GM21529 (cell line): ENCODE data around the gene CATSPERZ.
A peak's percentile ranks its signal among the peaks of the same experiment; 100 is the strongest.

Source experiments
- ATAC-seq: cut with Tn5 transposase; IDR thresholded peaks from one replicate; pipeline ENCODE4 v1.9.1; 2021; ENCODE audit not compliant: unreplicated experiment

The CATSPERZ gene

DNA sequence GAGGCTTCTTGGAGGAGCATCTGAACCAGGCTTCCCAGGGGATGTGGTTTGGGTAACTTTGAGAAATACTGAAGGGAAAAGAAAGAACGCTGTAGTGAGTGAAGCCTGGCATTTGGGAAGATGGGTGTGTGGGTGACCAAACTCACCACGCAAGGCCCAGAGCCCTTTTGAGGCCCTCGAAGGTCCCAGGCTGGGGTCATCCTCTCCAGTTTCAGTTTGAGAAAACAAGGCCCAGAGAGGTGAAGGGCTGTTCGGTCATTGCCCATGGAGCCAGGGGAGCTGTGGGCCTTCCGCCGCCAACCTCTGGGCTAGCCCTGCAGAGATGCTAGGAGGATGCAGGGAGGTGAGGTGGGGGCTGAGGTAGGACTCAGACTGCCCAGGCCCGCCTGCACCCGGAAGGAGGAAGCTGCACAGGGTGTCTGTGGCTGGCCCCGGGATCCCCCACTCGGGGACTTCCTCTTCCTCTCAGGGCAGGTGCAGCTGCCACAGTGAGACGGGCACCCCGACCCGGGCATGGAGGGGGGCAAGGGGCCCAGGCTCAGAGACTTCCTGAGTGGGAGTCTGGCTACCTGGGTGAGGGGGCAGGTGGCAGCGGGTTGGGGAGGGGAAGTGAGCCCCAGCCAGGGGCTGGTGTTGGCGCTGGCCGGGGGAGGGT lies 39.7 kb downstream of the CATSPERZ start, which contains the start of gene CCDC88B:
CCDC88B (plus strand) TSS at position 451 of the 655 bp plus-strand sequence; CDS start at position 514, 63 bp downstream.
- ATAC-seq = peak; percentile 54

DNA sequence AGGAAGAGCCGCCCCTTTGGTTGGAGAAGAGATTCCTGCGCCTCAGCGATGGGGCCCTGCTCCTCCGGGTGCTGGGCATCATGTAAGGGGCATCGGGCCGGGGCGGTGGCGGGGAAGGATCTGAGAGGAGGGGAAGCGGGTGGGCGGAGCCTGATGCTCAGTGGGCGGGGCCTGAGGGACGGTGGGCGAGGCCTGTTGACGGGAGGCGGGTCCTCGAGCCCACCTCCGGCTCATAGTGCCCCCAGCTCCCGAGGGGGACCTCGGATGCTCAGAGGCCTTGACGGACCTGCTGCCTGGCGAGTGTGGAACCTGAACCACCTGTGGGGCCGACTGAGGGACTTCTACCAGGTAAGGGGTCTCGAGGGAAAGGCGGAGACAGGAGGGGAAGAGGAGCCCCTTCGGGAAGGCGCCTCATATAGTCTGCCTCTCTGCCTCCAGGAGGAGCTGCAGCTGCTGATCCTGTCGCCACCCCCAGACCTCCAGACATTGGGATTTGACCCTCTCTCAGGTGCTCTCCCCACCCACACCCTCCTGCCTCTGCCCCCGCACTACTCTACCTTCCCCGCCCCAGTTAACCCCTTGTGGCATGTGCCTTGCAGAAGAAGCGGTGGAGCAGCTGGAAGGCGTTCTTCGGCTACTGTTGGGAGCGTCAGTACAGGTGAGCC lies 40.6 kb downstream of the CATSPERZ start:
- peak; percentile 46 for ATAC-seq

DNA sequence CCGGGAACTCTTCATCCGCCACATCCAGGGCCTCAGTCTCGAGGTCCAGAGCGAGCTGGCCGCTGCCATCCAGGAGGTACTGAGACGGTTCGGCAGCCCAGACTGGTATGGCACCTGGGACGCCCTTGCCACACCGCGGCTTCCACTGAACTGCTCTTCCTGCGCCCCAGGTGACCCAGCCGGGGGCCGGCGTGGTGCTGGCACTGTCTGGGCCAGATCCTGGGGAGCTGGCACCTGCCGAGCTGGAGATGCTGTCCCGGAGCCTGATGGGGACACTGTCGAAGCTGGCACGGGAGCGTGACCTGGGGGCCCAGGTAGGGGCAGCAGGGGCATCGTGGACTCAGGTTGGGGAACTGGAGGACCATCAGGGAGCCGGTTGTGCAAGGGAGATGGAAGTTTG lies 41.3 kb downstream of the CATSPERZ start:
- no peak for ATAC-seq

DNA sequence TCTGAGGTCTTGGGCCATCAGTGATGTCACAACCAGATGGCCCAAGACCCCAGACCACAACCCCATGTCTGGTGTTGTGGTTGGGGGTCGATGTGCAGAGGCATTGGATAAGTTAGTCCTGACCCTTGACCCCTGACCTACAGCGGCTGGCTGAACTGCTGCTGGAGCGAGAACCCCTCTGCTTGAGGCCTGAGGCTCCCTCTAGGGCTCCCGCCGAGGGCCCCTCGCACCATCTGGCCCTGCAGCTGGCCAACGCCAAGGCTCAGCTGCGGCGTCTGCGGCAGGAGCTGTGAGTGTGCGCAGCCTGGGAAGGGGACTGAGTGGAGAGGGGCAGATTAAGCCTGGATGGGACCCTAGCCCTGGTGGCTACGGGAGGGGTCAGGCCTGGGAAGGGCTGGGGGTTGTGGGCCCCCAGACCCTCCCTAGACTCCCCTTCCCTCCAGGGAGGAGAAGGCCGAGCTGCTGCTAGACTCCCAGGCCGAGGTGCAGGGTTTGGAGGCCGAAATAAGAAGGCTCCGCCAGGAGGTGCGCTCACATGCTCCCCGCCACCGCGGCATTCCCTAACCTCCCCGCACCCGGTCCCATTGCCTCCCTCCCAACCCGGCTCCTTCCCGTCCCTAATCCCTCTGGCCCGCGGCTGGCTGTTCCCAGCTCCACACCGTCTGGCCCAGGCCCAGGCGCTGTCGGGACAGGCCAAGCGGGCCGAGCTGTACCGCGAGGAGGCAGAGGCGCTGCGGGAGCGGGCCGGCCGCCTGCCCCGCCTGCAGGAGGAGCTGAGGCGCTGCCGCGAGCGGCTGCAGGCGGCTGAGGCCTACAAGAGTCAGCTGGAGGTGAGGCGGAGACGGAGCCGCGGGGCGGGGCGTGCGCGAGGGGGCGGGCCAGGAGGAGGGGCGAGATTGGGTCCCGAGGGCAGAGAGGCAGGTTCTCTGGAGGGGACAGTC lies 42.0 kb downstream of the CATSPERZ start:
- no peak for ATAC-seq

DNA sequence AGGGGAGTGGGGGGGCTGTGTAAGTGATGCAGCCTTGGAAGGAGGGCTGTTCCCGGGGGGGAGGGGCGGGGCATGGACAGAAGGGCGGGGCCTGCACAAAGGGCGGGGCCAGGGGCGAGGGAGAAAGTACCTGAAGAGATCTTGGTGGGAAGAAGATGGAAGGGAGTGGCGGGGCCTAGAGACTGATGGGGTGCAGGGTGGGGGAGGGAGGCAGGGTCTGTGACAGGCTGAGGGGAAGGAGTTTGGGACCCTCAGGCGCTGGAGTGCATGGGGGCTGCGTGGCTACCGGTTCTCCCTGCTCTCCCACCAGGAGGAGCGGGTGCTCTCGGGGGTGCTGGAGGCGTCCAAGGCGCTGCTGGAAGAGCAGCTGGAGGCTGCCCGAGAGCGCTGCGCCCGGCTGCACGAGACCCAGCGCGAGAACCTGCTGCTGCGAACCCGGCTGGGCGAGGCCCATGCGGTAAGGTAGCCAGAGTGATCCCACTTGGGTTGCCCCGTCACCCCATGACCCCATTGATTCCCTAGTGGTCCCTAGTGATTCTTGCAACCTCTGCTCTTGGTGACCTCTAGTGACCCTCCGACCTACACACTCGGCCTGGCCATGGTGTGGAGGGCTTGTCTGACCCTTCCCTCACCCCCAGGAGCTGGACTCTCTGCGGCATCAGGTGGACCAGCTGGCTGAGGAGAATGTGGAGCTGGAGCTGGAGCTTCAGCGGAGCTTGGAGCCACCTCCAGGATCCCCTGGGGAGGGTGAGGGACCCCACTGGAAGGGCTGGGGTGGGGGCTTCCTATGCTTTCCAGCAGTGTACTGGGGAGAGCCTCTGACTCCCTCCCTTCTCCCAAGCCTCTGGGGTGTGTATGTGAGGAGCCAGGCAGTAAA lies 42.9 kb downstream of the CATSPERZ start:
- ATAC-seq = no peak

DNA sequence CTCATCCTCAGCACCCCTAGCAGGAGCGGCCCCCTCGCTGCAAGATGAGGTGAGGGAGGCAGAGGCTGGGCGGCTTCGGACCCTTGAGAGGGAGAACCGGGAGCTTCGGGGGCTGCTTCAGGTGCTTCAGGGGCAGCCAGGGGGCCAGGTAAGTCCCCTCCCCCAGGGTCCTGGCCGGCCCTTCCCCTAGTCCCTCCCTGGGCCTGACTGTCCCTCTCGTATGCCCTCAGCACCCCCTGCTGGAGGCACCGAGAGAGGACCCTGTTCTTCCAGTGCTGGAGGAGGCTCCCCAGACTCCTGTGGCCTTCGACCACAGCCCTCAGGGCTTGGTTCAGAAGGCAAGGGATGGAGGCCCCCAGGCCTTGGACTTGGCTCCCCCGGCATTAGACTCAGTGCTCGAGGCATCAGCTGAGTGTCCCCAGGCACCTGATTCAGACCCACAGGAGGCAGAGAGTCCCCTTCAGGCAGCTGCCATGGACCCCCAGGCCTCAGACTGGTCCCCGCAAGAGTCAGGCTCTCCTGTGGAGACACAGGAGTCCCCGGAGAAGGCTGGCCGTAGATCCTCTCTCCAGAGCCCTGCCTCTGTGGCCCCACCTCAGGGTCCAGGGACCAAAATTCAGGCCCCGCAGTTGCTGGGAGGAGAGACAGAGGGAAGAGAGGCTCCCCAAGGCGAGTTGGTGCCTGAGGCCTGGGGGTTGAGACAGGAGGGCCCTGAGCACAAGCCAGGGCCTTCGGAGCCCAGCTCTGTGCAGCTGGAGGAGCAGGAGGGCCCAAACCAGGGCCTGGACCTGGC lies 43.8 kb downstream of the CATSPERZ start:
- no peak for ATAC-seq

DNA sequence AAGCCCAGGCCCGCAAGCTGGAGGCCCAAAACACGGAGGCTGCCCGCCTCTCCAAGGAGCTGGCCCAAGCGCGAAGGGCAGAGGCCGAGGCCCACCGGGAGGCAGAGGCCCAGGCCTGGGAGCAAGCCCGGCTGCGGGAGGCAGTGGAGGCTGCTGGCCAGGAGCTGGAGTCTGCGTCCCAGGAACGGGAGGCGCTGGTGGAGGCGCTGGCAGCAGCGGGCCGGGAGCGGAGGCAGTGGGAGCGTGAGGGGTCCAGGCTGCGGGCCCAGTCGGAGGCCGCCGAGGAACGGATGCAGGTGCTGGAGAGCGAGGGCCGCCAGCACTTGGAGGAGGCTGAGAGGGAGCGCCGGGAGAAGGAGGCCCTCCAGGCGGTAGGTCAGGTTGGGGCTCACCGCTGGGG lies 44.6 kb downstream of the CATSPERZ start:
- ATAC-seq = no peak

DNA sequence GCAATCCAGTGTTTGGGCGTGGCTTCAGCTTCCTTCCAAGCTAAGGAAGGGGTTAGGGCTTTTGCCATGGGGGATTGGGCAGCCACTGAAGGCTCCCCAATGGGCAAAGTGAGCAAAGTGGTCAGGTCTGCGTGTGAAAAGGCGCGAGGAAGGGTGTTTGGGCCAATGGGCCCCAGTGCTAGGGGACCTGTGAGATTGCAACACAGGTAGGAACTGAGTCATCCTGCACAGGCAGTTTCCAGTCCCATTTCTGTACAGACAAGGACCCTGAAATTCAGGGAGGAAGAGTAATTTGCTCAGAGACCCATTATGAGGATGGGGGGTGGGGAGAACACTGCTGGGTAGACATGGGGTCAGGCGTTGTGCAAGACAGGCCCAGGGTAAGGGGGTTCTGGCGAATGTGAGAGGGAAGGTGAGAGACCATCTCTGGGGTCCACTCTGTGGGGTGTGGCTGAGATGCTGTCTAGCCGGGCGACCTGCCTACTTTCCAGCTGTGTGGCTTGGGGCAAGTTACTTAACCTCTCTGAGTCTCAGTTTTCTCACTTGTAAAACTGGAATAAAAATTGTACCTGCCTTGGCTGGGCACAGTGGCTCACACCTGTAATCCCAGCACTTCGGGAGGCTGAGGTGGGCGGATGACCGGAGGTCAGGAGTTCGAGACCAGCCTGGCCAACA lies 47.2 kb downstream of the CATSPERZ start:
- no peak for ATAC-seq

DNA sequence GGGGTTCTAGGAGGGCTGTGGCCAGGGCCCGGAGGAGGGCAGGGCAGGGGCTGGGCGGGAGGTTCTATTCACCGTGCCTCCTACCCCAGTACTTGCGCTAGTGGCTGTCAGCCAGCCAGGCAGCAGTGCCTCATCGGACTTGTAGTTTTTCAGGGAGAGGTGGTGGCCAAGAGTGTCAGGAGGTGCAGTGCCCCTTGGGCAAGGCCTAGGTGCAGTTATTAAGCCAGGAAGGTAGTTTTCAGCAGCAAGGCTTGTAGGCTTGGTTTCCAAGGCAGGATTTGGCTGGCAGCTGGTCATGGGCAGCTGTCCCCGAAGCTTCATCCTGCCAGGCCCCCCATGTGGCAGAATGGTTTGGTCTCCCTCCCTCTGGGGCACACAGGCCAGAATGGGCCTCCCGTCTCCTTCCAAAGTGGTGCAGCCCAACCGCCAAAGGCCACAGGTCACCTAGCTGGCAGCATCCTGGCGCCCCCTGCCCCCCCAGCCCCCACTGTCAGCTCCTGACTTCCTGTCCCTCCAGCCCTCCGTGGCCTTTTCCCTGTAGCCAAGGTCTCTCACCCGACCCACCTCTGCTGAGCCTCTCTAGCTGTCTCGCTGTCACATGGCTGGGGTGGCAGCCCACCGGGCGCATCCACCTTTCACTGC lies 48.3 kb downstream of the CATSPERZ start:
- no peak for ATAC-seq

DNA sequence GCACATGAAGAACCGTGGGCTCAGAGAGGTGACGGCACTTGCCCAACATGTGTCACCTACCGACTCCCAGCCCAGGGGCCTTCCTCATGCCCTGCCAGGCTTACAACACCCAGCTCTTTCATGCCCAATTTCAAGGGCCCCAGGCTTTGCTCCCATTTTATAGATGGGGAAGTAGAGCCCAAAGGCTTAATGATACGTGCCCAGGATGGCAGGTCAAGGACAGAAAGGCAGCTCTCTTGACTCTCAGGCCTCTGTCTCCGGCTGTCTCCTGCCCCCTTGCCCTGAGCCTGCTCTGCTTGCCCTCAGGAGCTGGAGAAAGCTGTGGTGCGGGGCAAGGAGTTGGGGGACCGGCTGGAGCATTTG lies 48.8 kb downstream of the CATSPERZ start:
- no peak for ATAC-seq

DNA sequence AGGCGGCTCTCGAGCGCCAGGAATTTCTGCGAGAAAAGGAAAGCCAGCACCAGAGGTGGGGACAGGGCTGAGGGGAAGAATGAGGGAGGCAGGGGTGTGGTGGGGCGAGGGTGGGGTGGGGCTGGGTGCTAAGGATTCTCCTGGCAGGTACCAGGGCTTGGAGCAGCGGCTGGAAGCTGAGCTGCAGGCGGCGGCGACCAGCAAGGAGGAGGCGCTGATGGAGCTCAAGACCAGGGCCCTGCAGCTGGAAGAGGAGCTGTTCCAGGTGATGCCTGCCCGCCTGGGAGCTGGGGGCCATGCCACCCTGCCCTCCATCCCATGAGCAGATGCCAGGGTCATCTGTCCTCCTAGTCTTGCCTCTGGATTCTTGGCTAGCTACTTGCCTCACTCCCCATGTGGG lies 49.2 kb downstream of the CATSPERZ start:
- no peak for ATAC-seq

DNA sequence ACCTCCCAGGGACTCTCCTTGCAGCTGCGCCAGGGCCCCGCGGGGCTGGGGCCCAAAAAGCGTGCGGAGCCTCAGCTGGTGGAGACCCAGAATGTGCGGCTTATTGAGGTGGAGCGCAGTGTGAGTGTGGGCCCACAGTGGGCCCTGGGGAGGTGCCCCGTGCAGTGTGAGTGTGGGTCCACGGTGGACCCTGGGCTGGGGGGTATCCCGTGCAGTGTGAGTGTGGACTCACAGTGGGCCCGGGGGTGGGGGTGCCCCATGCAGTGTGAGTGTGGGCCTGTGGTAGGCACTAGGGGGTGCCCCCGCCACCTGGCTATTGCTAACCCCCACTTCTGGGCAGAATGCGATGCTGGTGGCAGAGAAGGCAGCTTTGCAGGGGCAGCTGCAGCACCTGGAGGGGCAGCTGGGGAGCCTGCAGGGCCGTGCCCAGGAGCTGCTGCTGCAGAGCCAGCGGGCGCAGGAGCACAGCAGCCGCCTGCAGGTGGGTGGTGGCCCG lies 51.0 kb downstream of the CATSPERZ start:
- ATAC-seq = no peak

DNA sequence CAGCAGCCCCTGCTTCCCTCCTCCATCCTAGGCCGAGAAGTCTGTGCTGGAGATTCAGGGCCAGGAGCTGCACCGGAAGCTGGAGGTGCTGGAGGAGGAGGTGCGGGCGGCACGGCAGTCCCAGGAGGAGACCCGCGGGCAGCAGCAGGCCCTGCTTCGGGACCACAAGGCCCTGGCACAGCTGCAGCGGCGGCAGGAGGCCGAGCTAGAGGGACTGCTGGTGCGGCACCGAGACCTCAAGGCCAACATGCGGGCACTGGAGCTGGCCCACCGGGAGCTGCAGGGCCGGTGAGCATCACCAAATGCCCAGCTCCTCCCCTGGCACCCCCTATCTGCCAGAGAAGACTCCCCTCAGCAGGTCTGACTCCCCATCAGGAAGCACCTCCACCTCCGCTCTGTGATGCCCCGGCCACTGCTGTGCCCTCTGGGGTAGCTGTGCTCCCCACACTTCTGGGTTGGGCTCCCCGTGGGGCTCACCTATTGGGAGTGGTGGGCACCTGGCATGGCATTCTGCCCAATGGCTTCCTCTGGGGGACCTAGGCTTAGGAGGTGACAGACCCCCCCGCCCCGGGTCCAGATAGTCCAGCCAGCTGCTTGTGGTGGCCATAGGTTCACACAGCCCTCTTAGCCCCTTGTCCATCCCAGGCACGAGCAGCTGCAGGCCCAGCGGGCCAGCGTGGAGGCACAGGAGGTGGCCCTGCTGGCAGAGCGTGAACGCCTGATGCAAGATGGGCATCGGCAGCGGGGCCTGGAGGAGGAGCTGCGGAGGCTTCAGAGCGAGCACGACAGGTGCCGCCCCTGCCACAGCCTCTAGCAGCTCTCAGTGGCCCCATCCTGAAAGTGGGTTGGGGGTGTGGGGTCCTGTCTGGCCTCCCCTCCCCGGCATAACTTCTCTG lies 52.2 kb downstream of the CATSPERZ start:
- ATAC-seq = no peak

DNA sequence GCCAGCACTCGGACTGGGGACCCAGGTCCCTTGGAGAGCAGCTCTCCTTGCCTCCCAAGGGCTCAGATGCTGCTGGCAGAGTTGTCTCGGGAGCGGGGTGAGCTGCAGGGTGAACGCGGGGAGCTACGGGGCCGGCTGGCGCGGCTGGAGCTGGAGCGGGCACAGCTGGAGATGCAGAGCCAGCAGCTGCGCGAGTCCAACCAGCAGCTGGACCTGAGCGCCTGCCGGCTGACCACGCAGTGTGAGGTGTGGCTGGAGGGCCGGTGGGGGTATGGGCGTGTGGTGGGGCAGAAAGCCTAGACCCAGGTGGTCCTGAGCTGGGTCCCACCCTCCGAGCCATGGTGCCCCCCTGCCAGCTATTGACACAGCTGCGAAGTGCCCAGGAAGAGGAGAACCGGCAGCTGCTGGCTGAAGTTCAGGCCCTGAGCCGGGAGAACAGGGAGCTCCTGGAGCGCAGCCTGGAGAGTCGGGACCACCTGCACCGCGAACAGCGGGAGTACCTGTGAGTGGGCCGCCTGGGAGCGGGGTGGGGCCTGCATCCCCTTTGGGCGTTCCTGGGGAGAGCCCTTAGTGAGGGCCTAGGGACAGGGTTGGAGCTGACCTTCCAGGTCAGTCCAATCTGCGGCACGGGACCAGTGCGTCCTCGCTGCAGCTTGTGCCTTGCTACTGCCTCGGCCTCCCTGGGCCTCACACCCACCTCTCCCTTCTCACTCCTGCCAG lies 53.0 kb downstream of the CATSPERZ start:
- ATAC-seq = no peak

DNA sequence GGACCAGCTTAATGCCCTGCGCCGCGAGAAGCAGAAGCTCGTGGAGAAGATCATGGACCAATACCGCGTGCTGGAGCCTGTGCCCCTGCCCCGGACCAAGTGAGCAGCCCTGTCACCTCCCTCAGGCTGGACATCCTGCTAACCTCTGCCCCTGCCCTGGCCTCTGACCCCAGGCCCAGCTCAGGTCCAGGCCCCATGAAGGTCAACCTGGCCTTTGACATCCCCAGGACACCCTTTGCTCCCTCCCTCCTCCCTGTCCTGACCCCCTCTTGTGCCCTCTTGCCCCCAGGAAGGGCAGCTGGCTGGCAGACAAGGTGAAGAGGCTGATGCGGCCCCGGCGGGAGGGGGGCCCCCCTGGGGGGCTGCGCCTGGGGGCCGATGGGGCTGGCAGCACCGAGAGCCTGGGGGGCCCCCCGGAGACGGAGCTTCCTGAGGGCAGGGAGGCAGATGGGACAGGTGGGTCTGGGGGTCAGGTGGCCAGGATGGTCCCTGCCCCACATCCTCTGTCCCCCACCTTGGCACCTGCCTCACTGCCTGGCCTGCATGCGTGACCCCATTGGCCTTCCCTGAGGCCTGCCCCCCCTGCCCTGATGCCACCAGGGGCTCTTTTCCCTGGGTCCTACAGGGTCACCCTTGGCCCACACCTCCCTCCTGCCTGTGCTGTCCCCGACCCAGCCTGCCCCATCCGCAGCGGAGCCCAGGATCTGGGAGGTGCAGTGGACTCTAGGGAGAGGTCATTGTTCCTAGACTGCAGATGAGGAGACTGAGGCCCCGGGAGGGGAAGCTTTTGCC lies 53.8 kb downstream of the CATSPERZ start:
- ATAC-seq = no peak
